Fibroblast of the conjunctiva (primary cell): Measurements from ENCODE around the gene EYS.
"Not testable (repeated sequence)": the region's sequence is repeated elsewhere in the genome, so short reads cannot be mapped to it uniquely, and the experiment has no call there.

Source experiments
- DNase-seq: peaks from one replicate; pipeline ENCODE4 v3.0.0-alpha.2; 2010; ENCODE audit warnings: low read depth

The EYS gene

DNA sequence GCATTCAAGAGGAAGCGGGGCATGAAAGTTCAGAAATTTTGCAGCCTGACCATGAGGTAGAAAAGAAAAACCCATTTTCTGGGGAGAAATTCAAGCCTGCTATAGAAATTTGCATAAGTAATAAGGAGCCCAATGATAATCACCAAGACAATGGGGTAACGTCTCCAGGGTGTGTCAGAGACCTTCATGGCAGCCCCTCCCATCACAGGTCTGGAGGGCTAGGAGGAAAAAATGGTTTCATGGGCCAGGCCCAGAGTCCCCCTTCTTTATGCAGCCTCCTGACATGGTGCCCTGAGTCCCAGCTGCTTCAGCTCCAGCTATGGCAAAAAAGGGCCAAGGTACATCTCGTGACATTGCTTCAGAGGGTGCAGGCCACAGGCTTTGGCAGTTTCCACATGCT, 618.5 kb downstream of the EYS start:
- no peak for DNase-seq

DNA sequence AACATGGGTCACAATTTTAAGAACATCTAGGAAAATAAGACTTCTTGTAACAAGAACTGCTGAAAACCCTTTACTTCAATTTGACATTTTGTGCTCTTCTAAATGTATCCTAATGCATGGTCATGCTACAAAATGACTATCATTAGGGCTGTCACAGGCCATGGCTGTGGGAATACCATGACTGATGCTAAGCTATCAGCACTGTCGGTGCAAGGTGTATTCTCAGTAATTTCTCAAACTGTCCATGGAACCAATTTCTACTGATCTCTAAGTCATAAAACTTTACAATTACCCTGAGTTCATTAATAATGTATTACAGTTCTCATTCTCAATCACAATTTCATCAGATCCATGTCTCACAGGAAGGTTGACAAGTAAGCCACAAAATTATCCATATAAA, 625.3 kb downstream of the EYS start:
- DNase-seq: no peak

GRCh38 chr6:65075705-65076230, 631.3 kb downstream of the EYS start:
- no peak for DNase-seq

GRCh38 chr6:65072500-65072899, 634.5 kb downstream of the EYS start:
- no peak for DNase-seq

- no peak for DNase-seq
Observed at GRCh38 chr6:65071480-65071879, 635.5 kb downstream of the EYS start.

GRCh38 chr6:65064844-65065243, 642.2 kb downstream of the EYS start:
- DNase-seq: no peak

DNA sequence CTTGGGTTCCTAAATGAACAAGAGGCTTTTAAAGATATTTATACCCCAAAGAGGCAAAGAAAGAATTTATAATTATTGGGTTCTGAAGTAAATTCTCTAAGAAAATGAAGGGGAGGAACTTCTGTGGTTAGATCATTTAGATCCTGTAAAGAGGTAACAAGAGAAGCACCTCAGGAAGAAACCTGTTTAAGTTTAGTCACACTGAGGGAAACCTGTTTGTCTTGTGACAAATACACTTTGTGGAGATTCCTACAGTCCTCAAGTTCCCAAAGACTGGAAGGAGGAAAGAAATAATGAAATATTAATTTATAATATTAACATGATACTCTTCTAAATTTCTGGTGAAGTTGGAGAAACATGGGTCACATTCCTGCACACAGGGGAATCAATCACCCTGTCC, 647.5 kb downstream of the EYS start:
- no peak for DNase-seq

DNA sequence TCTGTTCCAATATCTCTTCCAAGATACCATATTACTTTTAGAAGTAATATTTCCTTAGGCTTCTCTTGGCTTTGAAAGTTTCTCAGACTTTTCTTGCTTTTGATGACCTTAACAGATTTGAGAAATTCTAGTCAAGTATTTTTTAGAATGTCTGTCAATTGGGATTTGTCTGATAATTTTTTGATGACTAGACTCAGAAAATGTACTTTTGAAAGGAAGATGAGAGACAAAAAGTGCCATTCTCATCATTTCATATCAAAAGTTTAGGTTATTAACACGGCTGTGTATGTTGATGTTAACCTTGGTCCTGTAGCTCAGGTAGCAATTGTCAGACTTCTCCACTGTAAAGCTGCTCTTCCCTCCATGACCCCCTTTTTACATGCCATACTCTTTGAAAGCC, 651.5 kb downstream of the EYS start:
- no peak for DNase-seq

- no peak for DNase-seq
Observed at GRCh38 chr6:65052626-65053025, 654.4 kb downstream of the EYS start.

DNA sequence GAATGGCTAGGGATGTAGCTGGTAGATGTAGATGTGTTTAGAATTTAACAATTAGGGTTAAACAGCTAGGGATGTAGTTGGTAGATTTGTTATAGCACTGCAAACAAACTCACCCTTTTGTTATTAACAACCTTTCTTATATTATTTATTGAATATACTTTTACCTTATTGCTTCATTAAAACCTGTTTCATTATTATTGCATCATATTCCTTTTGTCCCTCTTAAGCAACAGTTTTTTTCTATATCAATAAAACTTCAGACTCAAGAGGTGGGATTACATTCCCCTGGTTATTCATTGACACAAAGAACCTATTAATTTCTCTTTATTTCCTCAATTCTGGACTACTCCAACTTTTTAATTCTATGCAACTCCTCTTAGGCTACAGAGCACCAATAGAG, 661.2 kb downstream of the EYS start:
- DNase-seq: no peak

- no peak for DNase-seq
Observed at GRCh38 chr6:65014006-65014405, 693.0 kb downstream of the EYS start.

GRCh38 chr6:65006788-65007187, 700.2 kb downstream of the EYS start:
- DNase-seq: no peak

DNA sequence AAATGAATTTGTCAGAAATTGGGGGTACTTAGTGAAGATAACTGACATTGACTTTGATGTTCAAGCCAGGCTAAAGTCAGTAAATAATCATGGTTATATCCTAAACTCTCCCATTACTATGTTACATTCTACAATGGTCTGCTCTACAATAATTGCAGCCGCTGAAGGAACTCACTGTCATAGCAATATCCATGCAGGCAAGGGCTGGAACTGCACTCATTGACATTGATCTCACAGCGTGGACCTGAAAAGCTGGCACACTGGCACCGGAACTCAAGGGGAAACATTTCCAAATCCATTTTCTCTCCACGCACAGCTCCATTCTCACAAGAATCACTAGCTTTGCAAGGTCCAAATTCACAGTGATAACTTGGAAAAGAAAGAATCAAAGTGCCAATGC, 702.7 kb downstream of the EYS start:
- no peak for DNase-seq

GRCh38 chr6:65002882-65003281, 704.1 kb downstream of the EYS start:
- DNase-seq: not testable (repeated sequence)

GRCh38 chr6:65000815-65001214, 706.2 kb downstream of the EYS start:
- no peak for DNase-seq

DNA sequence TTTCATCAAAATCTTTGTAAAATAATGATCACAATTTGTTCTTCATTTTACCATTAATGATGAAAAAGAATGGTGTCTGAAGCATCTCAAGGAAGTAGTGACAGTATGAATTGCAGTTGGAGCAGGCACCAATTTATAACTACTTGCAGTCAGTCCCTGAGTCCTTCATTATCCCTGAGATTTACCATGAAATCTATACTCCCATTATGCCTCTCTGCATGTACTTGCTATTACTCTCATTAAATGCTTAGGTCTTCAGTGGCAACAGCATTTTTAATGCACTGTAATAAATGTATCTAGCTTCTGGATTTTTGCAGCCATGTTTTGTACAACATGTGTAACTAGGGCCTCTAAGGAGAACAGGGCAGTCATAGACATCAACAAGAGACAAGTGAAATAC, 708.8 kb downstream of the EYS start:
- DNase-seq: no peak

GRCh38 chr6:64996301-64996700, 710.7 kb downstream of the EYS start:
- DNase-seq: no peak

DNA sequence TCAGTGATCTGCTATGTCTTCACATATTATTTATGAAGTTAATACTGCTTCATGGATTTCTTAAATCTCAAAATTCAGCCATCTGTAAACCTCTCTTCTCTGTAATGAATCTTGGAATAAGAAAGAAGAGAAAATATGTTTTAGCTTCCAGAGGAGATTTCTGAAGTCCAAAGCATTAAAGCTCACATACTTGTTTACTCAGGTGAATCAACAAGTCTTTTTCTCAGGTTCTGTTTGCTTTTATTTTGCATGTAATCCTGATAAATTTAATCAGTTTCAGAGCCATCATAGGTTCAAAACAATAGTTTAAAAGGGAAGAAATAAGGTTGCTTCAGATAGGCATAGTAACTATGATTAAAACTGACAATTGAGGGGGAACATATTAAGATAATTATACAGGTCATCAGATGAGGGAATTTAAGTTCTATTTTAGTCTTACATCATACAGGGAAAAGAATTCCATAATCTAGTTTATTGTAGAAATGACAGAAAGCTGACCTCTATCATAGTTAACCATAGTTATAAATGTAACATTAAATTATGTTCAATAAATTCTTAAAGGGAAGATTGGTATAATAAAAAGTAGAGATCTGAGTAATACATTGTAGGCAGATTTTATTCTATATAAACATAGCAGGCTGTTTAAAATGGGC, 716.2 kb downstream of the EYS start:
- no peak for DNase-seq

- no peak for DNase-seq
Observed at GRCh38 chr6:64988148-64988547, 718.9 kb downstream of the EYS start.

- DNase-seq: no peak
Observed at GRCh38 chr6:64987066-64987465, 720.0 kb downstream of the EYS start.

GRCh38 chr6:64985726-64986125, 721.3 kb downstream of the EYS start:
- DNase-seq: no peak

DNA sequence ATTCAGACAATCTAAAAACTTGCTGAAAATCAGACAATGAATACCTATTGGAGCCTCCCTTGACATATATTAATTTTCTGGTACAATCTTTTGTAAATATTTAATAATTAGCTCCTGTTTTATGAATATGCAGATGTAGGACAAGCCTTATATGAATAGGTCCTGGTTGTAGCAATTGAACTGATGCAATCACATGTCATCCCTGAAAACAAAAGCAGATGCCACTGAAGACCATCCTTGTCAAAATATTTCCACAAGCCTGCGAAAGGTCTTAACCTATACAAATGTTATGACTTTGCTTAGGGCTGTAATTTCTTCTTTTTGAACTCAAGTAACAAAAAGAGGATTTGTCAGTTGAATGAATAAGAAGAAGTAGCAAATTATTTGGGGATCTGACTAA, 722.1 kb downstream of the EYS start:
- peak; percentile 29 for DNase-seq

DNA sequence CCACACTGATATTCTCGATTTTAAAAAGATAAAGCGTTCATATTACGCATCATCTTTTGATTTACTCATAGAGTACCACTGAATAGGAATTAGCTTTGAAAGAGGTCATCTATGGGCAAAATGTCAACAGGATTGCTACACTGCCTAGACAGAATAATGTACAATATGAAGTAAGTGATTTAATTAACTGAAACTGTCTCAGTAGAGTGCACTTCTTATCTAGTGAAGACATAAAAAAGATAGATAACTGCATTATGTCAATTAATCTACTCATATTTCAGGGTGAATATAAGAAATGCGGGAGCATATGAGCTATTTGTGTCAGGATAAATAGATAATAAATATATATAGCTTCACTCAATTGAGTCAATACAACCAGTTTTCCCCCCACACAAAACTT, 723.9 kb downstream of the EYS start:
- DNase-seq: no peak

GRCh38 chr6:64973142-64973541, 733.9 kb downstream of the EYS start:
- no peak for DNase-seq

DNA sequence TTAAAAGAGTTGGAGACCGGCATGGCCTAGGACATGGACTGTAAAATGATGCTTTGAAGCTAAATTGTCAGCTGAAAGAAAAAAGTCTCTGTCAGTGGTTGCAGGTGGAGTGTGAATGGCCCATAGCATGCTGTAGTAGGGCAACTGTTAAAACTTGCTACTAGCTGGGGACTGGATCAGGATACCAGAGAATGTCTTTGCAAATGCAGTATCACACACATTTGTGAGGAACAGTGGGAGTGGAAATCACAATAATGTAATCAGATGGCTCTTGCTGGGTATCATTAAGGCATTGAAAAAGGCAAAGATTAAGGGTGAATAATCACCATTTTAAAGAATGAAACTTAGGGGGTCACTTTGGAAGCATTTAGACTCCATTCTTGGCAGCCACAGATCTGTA, 737.9 kb downstream of the EYS start:
- DNase-seq: no peak
